Breast epithelium (tissue), 3 donors: ENCODE data around the gene FOS.

Experiments
- POLR2A ChIP-seq: fragments of 450-650 bp; IDR thresholded peaks from one replicate; pipeline ENCODE4 v1.6.1; 2016; ENCODE audit warnings: antibody characterized with exemption, mild to moderate bottlenecking, moderate library complexity
- POLR2AphosphoS5 ChIP-seq, 3 donors: sonication (generic); formaldehyde crosslinking; IDR thresholded peaks; one replicate each; pipeline ENCODE4 v1.6.1; 2017; ENCODE audit warnings: antibody characterized with exemption in 3 of 3
- TF ChIP-seq, protein P1 (sequence below), 3 donors: fragments of 450-650 bp; IDR thresholded peaks; one replicate each; pipeline ENCODE4 v1.5.1; 2016 to 2017; ENCODE audit warnings: antibody characterized with exemption in 3 of 3, mild to moderate bottlenecking in 3 of 3, moderate library complexity in 3 of 3

- TF ChIP-seq, protein P1, sequence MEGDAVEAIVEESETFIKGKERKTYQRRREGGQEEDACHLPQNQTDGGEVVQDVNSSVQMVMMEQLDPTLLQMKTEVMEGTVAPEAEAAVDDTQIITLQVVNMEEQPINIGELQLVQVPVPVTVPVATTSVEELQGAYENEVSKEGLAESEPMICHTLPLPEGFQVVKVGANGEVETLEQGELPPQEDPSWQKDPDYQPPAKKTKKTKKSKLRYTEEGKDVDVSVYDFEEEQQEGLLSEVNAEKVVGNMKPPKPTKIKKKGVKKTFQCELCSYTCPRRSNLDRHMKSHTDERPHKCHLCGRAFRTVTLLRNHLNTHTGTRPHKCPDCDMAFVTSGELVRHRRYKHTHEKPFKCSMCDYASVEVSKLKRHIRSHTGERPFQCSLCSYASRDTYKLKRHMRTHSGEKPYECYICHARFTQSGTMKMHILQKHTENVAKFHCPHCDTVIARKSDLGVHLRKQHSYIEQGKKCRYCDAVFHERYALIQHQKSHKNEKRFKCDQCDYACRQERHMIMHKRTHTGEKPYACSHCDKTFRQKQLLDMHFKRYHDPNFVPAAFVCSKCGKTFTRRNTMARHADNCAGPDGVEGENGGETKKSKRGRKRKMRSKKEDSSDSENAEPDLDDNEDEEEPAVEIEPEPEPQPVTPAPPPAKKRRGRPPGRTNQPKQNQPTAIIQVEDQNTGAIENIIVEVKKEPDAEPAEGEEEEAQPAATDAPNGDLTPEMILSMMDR (IDR thresholded peaks at IDR 0.05) = no peak
- no peak for TF ChIP-seq POLR2AphosphoS5 (IDR thresholded peaks at IDR 0.05)
- no peak for TF ChIP-seq POLR2A
Observed at GRCh38 chr14:75254901-75255584, 23.6 kb upstream of the FOS start.
